Amygdala (tissue), 56 donors: ENCODE results near the gene SMR3A.

Source experiments
- DNase-seq, 56 donors: peaks; one replicate each; lab custom pipeline; 2025; lab: John Stamatoyannopoulos, UW

The SMR3A gene

GRCh38 chr4:70360460-70360859 is at the start of gene SMR3A:
SMR3A (plus strand) TSS chr4:70360760; CDS start chr4:70362116, 1,356 bp downstream.
- DNase-seq, result no peak

GRCh38 chr4:70313736-70314135 is 46.8 kb upstream of the SMR3A start:
- no peak for DNase-seq

- DNase-seq, result no peak
Observed at GRCh38 chr4:70315928-70316327, 44.6 kb upstream of the SMR3A start.

GRCh38 chr4:70326052-70326451 is 34.5 kb upstream of the SMR3A start:
- DNase-seq, result no peak

GRCh38 chr4:70334681-70335080 is 25.9 kb upstream of the SMR3A start, which contains the start of gene CABS1:
CABS1 (plus strand) TSS chr4:70334981; CDS start chr4:70335040, 59 bp downstream.
- no peak for DNase-seq

- DNase-seq, result no peak
Observed at GRCh38 chr4:70336043-70336442, 24.5 kb upstream of the SMR3A start.

- DNase-seq, result no peak
Observed at GRCh38 chr4:70337886-70338420, 22.6 kb upstream of the SMR3A start.

- no peak for DNase-seq
Observed at GRCh38 chr4:70356185-70356584, 4.4 kb upstream of the SMR3A start.

- no peak for DNase-seq
Observed at GRCh38 chr4:70359115-70359661, 1.4 kb upstream of the SMR3A start.

- DNase-seq, result no peak
Observed at GRCh38 chr4:70364002-70364401, 3.4 kb downstream of the SMR3A start.

- DNase-seq, result no peak
Observed at GRCh38 chr4:70365479-70365878, 4.9 kb downstream of the SMR3A start.

- no peak for DNase-seq
Observed at GRCh38 chr4:70367813-70368212, 7.3 kb downstream of the SMR3A start.

GRCh38 chr4:70371987-70372386 is 11.4 kb downstream of the SMR3A start:
- DNase-seq, result no peak

GRCh38 chr4:70372760-70373159 is 12.2 kb downstream of the SMR3A start:
- no peak for DNase-seq

GRCh38 chr4:70380578-70380977 is 20.0 kb downstream of the SMR3A start:
- DNase-seq, result no peak

- DNase-seq, result no peak
Observed at GRCh38 chr4:70382691-70383181, 22.2 kb downstream of the SMR3A start, which contains the start of gene SMR3B. SMR3B (plus strand) TSS chr4:70383131; CDS start chr4:70384511, 1,380 bp downstream.

GRCh38 chr4:70392057-70392776 is 31.7 kb downstream of the SMR3A start:
- DNase-seq, result no peak

GRCh38 chr4:70397580-70397979 is 37.0 kb downstream of the SMR3A start, which contains the start of gene OPRPN:
OPRPN (plus strand) TSS chr4:70397940; CDS start chr4:70399286, 1,346 bp downstream.
- DNase-seq, result no peak

- no peak for DNase-seq
Observed at GRCh38 chr4:70399319-70399718, 38.8 kb downstream of the SMR3A start.

- DNase-seq, result no peak
Observed at GRCh38 chr4:70402762-70403161, 42.2 kb downstream of the SMR3A start.

- no peak for DNase-seq
Observed at GRCh38 chr4:70405765-70406164, 45.2 kb downstream of the SMR3A start.
